ENCODE measurements around the gene MYL3.

- TF ChIP-seq POLR2A (IDR thresholded peaks at IDR 0.05; ENCODE audit: low read depth, low read length) = no peak
- no peak for TF ChIP-seq CTCF (conservative IDR thresholded peaks at IDR 0.05; ENCODE audit: low read depth, low read length)
- no peak for TF ChIP-seq FOS (IDR thresholded peaks at IDR 0.05; ENCODE audit: low read depth, low read length)
- no peak for TF ChIP-seq CHD1 (IDR thresholded peaks at IDR 0.05; ENCODE audit: low read depth, low read length)
- TF ChIP-seq SMC3 (IDR thresholded peaks at IDR 0.05; ENCODE audit: low read depth, low read length) = no peak
- no peak for TF ChIP-seq RAD21 (IDR thresholded peaks at IDR 0.05; ENCODE audit: low read length)
Observed at GRCh38 chr3:46893146-46893748, 30.0 kb upstream of the MYL3 start.
